ENCODE measurements around the gene LIN37.

GRCh38 chr19:35780717-35781116 lies 32.3 kb downstream of the LIN37 start:
- TF ChIP-seq, protein P1, sequence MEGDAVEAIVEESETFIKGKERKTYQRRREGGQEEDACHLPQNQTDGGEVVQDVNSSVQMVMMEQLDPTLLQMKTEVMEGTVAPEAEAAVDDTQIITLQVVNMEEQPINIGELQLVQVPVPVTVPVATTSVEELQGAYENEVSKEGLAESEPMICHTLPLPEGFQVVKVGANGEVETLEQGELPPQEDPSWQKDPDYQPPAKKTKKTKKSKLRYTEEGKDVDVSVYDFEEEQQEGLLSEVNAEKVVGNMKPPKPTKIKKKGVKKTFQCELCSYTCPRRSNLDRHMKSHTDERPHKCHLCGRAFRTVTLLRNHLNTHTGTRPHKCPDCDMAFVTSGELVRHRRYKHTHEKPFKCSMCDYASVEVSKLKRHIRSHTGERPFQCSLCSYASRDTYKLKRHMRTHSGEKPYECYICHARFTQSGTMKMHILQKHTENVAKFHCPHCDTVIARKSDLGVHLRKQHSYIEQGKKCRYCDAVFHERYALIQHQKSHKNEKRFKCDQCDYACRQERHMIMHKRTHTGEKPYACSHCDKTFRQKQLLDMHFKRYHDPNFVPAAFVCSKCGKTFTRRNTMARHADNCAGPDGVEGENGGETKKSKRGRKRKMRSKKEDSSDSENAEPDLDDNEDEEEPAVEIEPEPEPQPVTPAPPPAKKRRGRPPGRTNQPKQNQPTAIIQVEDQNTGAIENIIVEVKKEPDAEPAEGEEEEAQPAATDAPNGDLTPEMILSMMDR (optimal IDR thresholded peaks at IDR 0.05 in 1 of 3, IDR thresholded peaks at IDR 0.05 in 1 of 3, conservative IDR thresholded peaks at IDR 0.05 in 1 of 3; ENCODE audit: extremely low read depth in 1 of 3, insufficient read depth in 2 of 3, low read length in 3 of 3) = no peak
- TF ChIP-seq EZH2 (IDR thresholded peaks at IDR 0.05; ENCODE audit: low read length) = no peak
